HG02610 (cell line): ENCODE measurements around the gene MEI1.

Experiments used
- ATAC-seq: cut with Tn5 transposase; IDR thresholded peaks from one replicate; pipeline ENCODE4 v1.9.1; 2021; ENCODE audit warnings: mild to moderate bottlenecking, moderate library complexity; ENCODE audit not compliant: unreplicated experiment

The MEI1 gene

DNA sequence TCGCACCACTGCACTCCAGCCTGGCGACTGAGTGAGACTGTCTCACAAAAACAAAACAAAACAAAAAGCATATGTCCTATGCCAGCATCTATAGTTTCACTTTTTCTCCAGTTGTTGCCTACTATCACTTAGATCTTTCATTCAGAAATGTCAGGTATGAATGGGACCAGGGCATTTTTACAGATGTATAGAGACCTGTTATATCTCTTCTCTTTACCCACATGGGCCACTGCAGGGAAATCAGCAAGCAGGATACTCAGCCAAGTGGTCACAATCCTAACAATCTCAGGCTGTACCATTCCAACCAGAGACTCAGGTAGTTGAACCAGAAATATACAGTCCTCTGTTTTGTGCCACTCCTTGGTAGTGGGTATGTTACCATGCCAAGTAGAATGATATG is 117.6 kb downstream of the MEI1 start:
- ATAC-seq, result no peak

- no peak for ATAC-seq
Measured at GRCh38 chr22:41818011-41818410, 118.7 kb downstream of the MEI1 start.

DNA sequence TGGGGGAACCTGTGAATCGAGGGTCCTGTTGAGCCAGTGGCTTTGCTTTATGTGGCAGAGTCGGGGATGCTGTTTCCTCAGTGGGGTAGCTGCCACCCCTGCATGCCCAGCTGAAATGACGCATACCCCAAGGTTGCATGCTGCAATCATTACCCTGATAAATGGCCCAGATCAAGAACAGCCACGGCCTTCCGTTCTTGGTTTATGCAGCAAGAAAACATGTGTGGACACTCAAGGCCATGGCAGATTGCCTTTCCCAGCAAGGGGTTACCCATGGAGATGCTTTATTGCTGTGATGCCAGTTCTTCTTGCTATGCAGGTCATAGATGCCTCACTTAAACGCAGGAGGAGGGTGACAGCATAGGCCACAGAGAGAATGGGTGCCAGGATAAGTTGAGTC is 119.3 kb downstream of the MEI1 start:
- no peak for ATAC-seq

- no peak for ATAC-seq
Measured at GRCh38 chr22:41819257-41819656, 120.0 kb downstream of the MEI1 start.

- no peak for ATAC-seq
Measured at GRCh38 chr22:41820447-41820846, 121.1 kb downstream of the MEI1 start.

DNA sequence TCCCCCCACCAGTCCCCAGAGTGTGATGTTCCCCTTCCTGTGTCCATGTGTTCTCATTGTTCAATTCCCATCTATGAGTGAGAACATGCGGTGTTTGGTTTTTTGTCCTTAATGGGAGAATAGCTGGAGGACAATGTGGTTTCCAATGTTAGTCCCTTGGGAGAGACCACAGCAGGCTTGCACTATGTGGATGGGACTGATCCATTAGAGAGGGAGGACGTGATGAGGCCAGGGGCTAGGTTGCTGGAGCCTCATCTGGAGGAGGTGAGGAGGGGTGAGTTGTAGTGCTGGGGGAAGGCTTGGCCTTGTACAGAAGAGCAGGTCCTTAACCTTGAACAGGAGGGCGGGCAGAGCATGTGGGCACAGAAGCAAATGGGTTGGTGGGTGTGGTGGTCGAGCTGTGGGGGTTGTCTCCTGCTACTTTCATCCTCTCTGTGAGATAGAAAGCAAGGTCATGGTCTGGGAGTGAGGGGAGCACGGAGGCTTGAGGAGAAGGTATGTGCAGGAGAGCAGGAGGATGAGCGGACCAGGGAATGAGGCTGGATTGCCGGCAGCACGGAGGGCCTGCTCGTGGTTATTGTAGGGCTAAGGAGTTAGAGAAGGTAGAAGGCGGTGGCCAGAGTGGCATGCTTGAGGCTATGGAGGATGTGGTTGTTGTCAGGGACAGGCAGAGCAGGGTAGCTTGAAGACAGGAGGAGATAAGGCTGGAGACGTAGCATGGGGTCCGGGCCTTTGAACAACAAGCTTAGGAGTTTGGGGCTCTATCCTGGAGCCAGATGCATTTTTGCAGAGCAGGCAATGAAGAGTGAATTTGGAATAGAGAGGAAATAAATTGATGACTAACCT is 122.4 kb downstream of the MEI1 start:
- no peak for ATAC-seq

DNA sequence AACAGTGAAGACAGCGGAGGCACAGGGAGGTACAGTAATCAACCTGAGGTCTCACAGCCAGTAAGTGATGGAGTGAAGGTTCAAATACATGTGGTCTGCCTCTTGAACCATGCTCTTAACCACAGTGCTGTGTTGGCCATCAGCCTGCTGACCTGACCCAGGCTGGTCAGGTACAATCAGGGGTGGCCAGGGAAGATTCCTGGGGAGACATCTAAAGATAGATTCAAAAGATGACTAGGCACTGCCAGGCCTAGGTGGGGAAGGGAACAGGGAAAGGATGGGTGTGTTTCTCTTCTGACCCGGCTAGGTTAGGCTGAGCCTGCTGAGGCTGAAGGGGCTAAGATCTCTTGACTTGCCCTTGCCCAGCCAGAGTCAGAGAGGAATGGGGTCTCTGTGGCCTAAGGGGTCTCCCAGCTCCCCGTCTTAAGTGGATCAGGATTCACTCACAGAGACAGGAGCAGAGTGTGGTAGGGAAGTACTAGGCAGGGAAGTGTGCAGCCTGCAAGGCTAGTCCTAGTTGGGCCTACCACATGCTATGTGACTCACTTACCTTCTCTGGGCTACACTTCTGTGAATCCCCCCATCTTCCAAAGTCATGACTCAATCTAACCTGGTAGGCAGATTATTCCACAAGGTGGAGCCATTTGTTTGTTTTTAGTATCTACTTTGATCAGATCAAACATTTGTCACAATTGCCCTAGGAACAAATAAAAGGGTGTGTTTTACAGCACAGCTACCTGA is 123.2 kb downstream of the MEI1 start:
- no peak for ATAC-seq

DNA sequence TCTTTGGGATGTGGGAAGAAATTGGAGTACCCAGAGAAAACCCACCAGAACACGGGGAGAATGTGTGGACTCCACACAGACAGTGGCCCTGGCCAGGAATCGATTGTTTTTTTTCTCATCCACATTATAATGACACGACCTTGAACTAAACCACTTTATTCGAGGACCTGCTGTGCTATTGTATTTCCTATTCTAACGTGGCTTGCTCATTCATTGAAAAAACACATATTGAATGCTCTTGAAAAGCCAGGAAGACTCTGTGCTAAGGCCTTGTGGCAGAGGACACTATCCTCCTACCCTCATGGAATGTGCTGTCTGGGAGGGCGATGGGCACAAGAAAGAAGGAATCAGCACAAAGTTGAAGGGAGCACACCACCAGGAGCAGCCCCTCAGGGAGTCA is 124.5 kb downstream of the MEI1 start:
- ATAC-seq, result no peak

DNA sequence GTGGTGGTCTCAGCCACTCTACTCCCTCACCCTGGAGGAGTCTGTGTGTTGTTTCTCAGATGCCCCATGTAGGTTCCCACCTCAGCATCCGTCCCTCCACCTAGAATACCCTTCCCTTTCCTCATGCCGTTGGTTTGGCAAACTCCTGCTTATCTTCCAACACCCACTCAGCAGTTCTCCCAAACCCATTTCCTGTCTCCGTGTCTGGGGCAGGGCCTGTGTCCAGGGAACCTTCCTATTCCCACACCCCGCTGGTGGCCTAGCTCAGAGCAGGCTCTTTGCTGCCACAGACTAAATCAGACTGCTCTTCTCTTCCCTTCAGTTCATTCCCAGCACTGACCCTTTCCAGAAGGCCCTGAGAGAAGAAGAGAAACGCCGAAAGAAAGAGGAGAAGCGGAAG is 126.1 kb downstream of the MEI1 start:
- ATAC-seq, result no peak

DNA sequence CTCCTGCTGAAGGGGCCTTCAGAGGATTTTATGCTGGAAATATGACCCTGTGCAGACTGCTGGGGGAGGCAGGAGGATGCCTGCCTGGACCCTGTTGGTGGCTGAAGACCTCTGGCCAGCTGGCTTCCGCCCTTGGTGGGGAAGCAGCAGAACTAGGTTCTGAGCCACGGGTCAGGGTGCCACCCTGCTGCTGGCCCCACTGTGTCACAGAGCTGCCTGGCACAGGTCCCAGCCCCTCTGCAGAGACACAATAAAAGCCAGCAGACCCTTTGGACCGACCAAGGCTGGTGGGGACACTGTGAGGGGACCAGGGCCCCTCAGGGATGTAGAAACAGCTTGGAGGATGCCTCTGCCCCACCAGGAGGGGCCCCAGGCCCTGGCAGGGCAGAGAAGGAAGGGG is 126.7 kb downstream of the MEI1 start:
- no peak for ATAC-seq

- ATAC-seq, result no peak
Measured at GRCh38 chr22:41826430-41827383, 127.4 kb downstream of the MEI1 start.

DNA sequence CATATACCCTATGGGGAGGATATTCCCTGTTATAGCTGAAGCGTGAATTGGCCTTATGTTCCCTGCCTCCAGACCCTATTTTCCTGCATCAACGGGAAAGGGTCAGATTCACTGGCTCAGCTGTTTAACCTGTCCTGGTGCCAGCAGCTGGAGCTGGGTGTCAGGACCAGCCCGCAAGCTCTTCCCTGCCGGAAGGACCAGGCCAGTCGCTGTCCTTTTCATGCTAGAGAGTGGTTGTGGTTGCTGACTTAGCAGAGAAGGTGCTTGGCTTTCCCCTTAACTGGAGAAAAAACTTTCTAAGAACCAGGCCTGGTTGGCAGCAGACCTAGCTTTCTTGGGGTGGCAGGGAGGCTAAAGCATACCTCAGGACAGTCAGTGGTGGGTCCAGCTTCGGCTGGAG is 128.4 kb downstream of the MEI1 start:
- ATAC-seq, result no peak

- no peak for ATAC-seq
Measured at GRCh38 chr22:41828516-41828915, 129.2 kb downstream of the MEI1 start.

DNA sequence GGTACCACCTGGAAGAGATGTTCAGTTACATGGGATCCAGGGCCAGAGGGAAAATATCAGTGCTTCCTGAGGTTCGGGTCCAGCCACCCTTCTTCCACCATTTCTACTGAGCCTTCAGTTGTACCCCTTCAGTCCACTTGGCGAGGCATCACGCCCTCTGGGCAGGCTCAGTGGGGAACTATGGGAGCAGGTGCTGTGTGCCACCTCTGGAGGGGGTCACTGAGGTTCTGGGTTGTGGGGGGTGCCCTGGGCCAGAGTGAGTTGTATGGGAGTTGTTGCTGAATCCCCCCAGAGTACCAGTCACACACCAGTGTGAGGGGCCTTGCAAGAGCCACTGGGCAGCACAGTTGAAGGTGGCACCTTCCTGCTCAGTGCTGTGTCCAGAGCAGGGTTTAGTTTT is 130.9 kb downstream of the MEI1 start:
- ATAC-seq, result no peak

DNA sequence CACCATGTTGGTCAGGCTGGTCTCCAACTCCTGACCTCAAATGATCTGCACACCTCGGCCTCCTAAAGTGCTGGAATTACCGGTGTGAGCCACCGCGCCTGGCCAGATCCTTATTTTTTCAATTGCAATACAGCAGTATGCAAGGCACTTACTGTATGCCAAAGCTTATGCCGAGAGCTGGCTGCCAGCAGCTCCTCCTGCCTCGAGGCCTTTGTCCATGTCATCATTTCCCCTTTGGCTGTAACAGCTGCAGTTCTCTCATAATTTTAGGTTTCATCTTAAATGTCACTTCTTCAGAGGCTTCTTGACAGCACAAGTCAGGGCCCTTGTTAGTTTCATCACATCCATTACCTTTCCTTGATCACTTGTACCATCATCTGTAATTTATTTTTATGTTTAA is 132.1 kb downstream of the MEI1 start:
- no peak for ATAC-seq

- ATAC-seq, result no peak
Measured at GRCh38 chr22:41831828-41832552, 132.7 kb downstream of the MEI1 start.

DNA sequence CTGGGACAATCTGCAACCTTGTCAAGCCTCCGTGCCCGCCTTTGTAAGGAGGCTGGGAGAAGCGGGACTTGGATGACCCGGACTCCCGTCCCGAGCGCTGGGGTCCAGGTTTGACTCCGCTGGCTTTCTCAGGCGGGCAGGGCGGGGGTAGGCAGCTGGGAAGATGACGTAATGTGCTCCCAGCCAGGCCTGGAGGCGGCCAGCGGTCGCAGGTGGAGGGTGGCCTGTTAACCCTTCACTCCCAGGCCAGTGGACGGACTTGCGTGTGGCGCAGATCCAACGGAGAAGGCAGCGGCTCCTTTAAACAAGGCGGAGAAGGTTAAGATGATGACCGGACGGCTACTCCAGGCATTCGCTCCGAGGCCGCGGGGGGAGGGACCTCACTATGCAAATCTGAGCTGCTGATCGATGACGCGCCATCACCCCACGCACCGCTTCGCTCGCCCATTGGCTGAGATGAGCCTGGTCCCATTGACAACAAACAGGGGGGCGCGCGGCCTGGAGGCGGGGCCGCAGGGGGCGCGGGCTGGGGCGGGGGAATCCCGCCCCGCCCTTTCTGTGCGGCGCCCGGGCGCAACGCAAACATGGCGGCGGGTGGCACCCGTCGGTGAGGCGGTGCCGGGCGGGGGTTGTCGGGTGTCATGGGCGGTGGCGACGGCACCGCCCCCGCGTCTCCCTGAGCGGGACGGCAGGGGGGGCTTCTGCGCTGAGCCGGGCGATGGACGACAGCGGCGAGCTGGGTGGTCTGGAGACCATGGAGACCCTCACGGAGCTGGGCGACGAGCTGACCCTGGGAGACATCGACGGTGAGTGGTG is 133.5 kb downstream of the MEI1 start, which contains the start of gene SREBF2:
SREBF2 (plus strand) TSS at position 553 of the 816 bp plus-strand sequence; CDS start at position 719, 166 bp downstream.
- peak; percentile 88 for ATAC-seq

DNA sequence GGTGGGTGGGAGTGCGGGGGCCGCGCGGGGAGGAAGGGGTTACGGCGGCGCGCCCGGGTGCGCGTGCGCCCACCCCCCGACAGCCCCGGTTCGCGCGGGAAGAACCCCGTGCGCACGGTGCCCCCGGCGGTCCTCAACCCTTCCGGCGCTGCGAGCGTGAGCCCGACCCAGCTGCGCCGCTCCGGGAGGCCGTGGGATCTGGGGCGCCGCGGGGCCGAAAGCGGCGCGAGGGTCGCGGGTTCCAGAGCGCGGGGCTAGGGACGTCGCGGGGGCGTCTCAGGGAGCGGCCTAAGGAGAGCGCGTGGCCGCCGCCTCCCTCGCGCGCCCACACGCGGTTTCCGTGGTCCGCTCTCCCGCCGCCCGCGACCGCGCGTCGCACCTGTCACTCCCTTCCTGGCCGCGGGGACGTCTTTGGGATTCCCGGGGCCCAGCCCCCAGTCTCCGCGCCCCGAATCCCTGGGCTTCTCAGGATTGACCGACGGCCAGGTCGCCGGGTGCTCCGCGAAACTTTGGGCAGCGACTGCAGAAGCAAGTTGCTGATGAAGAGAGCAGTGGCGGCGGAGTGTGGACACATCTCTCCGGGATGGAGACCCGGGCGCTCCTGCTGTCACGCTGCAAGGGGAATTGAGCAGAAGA is 134.2 kb downstream of the MEI1 start:
- ATAC-seq, result peak; percentile 18
